BLaER1 treated with 17β-estradiol and CSF1 and Interleukin-3, amounts not matched to agents 10 nM and 100 nM (cell line): ENCODE results near the gene LCE2B.
"Not testable (repeated sequence)": the region's sequence is repeated elsewhere in the genome, so short reads cannot be mapped to it uniquely, and the experiment has no call there.

Experiments
- H3K27ac ChIP-seq, 11 experiments: shearing (Covaris generic); formaldehyde crosslinking; 2 replicates each; pipeline ENCODE4 v1.8.1; 2022
- H3K27me3 ChIP-seq, 11 experiments: shearing (Covaris generic); formaldehyde crosslinking; 2 replicates each; pipeline ENCODE4 v1.8.1; 2022
- H3K36me3 ChIP-seq, 11 experiments: shearing (Covaris generic); formaldehyde crosslinking; 2 replicates each; pipeline ENCODE4 v1.8.1; 2022
- H3K4me1 ChIP-seq, 10 experiments: shearing (Covaris generic); formaldehyde crosslinking; 2 replicates each; pipeline ENCODE4 v1.8.1; 2022
- H3K4me2 ChIP-seq, 11 experiments: shearing (Covaris generic); formaldehyde crosslinking; 2 replicates each; pipeline ENCODE4 v1.8.1; 2022
- H3K4me3 ChIP-seq, 10 experiments: shearing (Covaris generic); formaldehyde crosslinking; 2 replicates each; pipeline ENCODE4 v1.8.1; 2022
- H3K9ac ChIP-seq, 11 experiments: shearing (Covaris generic); formaldehyde crosslinking; 2 replicates each; pipeline ENCODE4 v1.8.1; 2022
- H3K9me3 ChIP-seq, 11 experiments: shearing (Covaris generic); formaldehyde crosslinking; replicated peaks in 1 of 11; 2 replicates each; pipeline ENCODE4 v1.8.1; 2022
- H4K20me1 ChIP-seq, 11 experiments: shearing (Covaris generic); formaldehyde crosslinking; 2 replicates each; pipeline ENCODE4 v1.8.1; 2022
- Cebpa-rat ChIP-seq, 11 experiments: shearing (Covaris generic); IDR thresholded peaks; 2 replicates each; pipeline ENCODE4 v1.8.1; 2022

Gene LCE2B

GRCh38 chr1:152685823-152686222 lies at the start of gene LCE2B:
Gene LCE2B (plus strand): TSS chr1:152686123. CDS start chr1:152686844, 721 bp downstream.
- not testable (repeated sequence) for H3K36me3 ChIP-seq, H3K4me3 ChIP-seq, H3K27ac ChIP-seq, H3K4me2 ChIP-seq, H3K27me3 ChIP-seq, H4K20me1 ChIP-seq, H3K9me3 ChIP-seq, H3K9ac ChIP-seq, H3K4me1 ChIP-seq

GRCh38 chr1:152640351-152640750 lies 45.6 kb upstream of the LCE2B start:
- TF ChIP-seq Cebpa-rat (IDR thresholded peaks at IDR 0.05) = no peak
- H4K20me1 ChIP-seq = no peaks in the 10 kb centered on the region
- H3K4me3 ChIP-seq = no peak overlapping the region
- H3K27me3 ChIP-seq = no peaks in the 10 kb centered on the region
- H3K9ac ChIP-seq = no peak overlapping the region
- no peak overlapping the region for H3K27ac ChIP-seq
- H3K4me2 ChIP-seq = no peak overlapping the region
- H3K9me3 ChIP-seq = peaks cover 0 to 9% (median 0%) of the 10 kb centered on the region in 11 experiments; a peak in 5 of 22 replicates
- no peaks in the 10 kb centered on the region; a peak in 1 of 20 replicates for H3K4me1 ChIP-seq
- no peaks in the 10 kb centered on the region for H3K36me3 ChIP-seq

GRCh38 chr1:152643945-152644344 lies 42.0 kb upstream of the LCE2B start:
- no peak for TF ChIP-seq Cebpa-rat (IDR thresholded peaks at IDR 0.05)
- Histone ChIP-seq H3K27ac (no peak overlapping the region), H3K27me3 (no peaks in the 10 kb centered on the region)

GRCh38 chr1:152645146-152645545 lies 40.8 kb upstream of the LCE2B start:
- no peaks in the 10 kb centered on the region for H3K36me3 ChIP-seq
- H4K20me1 ChIP-seq = no peaks in the 10 kb centered on the region
- H3K9me3 ChIP-seq = no peaks in the 10 kb centered on the region
- TF ChIP-seq Cebpa-rat (IDR thresholded peaks at IDR 0.05) = no peak
- no peak overlapping the region for H3K27ac ChIP-seq
- peak overlapping the region in 2 of 11 experiments; percentile 10 to 20; a peak in 1 of 22 replicates for H3K4me2 ChIP-seq
- H3K9ac ChIP-seq = no peak overlapping the region
- H3K27me3 ChIP-seq = no peaks in the 10 kb centered on the region
- no peaks in the 10 kb centered on the region; a peak in 1 of 20 replicates for H3K4me1 ChIP-seq
- no peak overlapping the region for H3K4me3 ChIP-seq

More at GRCh38 chr1:152643945-152644344, 42.0 kb upstream of the LCE2B start:
- Histone ChIP-seq H3K36me3 (no peaks in the 10 kb centered on the region), H4K20me1 (no peaks in the 10 kb centered on the region), H3K4me2 (no peak overlapping the region), H3K9me3 (peaks cover 0 to 4% (median 0%) of the 10 kb centered on the region in 11 experiments; a peak in 4 of 22 replicates), H3K4me1 (no peaks in the 10 kb centered on the region; a peak in 1 of 20 replicates), H3K9ac (no peak overlapping the region), H3K4me3 (no peak overlapping the region)

GRCh38 chr1:152646656-152647055 lies 39.3 kb upstream of the LCE2B start:
- no peaks in the 10 kb centered on the region for H3K36me3 ChIP-seq
- no peaks in the 10 kb centered on the region; a peak in 1 of 20 replicates for H3K4me1 ChIP-seq
- no peak for TF ChIP-seq Cebpa-rat (IDR thresholded peaks at IDR 0.05)
- no peak overlapping the region for H3K4me2 ChIP-seq
- H3K27ac ChIP-seq = no peak overlapping the region
- H3K4me3 ChIP-seq = no peak overlapping the region
- H3K27me3 ChIP-seq = no peaks in the 10 kb centered on the region
- H3K9ac ChIP-seq = no peak overlapping the region
- no peaks in the 10 kb centered on the region for H4K20me1 ChIP-seq
- no peaks in the 10 kb centered on the region for H3K9me3 ChIP-seq

- H3K9ac ChIP-seq = no peak overlapping the region
- no peaks in the 10 kb centered on the region for H3K27me3 ChIP-seq
- no peaks in the 10 kb centered on the region for H3K36me3 ChIP-seq
- no peaks in the 10 kb centered on the region for H3K4me1 ChIP-seq
- no peaks in the 10 kb centered on the region for H4K20me1 ChIP-seq
- no peak overlapping the region for H3K27ac ChIP-seq
- no peak overlapping the region for H3K4me2 ChIP-seq
- TF ChIP-seq Cebpa-rat (IDR thresholded peaks at IDR 0.05) = no peak
- H3K9me3 ChIP-seq = no peaks in the 10 kb centered on the region
- no peak overlapping the region for H3K4me3 ChIP-seq
Measured at GRCh38 chr1:152654110-152654509, 31.8 kb upstream of the LCE2B start.

GRCh38 chr1:152656459-152656858 lies 29.5 kb upstream of the LCE2B start:
- no peaks in the 10 kb centered on the region for H3K36me3 ChIP-seq
- no peaks in the 10 kb centered on the region for H4K20me1 ChIP-seq
- TF ChIP-seq Cebpa-rat (IDR thresholded peaks at IDR 0.05) = no peak
- no peak overlapping the region for H3K9ac ChIP-seq
- no peak overlapping the region for H3K4me3 ChIP-seq
- no peaks in the 10 kb centered on the region for H3K4me1 ChIP-seq
- no peak overlapping the region for H3K4me2 ChIP-seq
- no peaks in the 10 kb centered on the region for H3K9me3 ChIP-seq
- H3K27me3 ChIP-seq = no peaks in the 10 kb centered on the region
- no peak overlapping the region for H3K27ac ChIP-seq

- H3K36me3 ChIP-seq = no peaks in the 10 kb centered on the region
- H3K9me3 ChIP-seq = no peaks in the 10 kb centered on the region
- H3K9ac ChIP-seq = no peak overlapping the region
- no peaks in the 10 kb centered on the region for H3K4me1 ChIP-seq
- no peak for TF ChIP-seq Cebpa-rat (IDR thresholded peaks at IDR 0.05)
- H3K4me3 ChIP-seq = no peak overlapping the region
- H3K27ac ChIP-seq = no peak overlapping the region
- no peaks in the 10 kb centered on the region for H3K27me3 ChIP-seq
- H4K20me1 ChIP-seq = no peaks in the 10 kb centered on the region
- no peak overlapping the region for H3K4me2 ChIP-seq
Measured at GRCh38 chr1:152657677-152658076, 28.2 kb upstream of the LCE2B start.

- Histone ChIP-seq H3K27me3 (no peaks in the 10 kb centered on the region), H3K36me3 (no peaks in the 10 kb centered on the region), H4K20me1 (no peaks in the 10 kb centered on the region), H3K9me3 (no peaks in the 10 kb centered on the region), H3K9ac (no peak overlapping the region), H3K4me2 (no peak overlapping the region), H3K4me3 (no peak overlapping the region), H3K4me1 (no peaks in the 10 kb centered on the region), H3K27ac (no peak overlapping the region)
- TF ChIP-seq Cebpa-rat (IDR thresholded peaks at IDR 0.05) = no peak
Measured at GRCh38 chr1:152658649-152659048, 27.3 kb upstream of the LCE2B start.

- H3K9me3 ChIP-seq = peaks cover 0 to 4% (median 0%) of the 10 kb centered on the region in 11 experiments; a peak in 1 of 22 replicates
- no peak for TF ChIP-seq Cebpa-rat (IDR thresholded peaks at IDR 0.05)
- no peak within 1 kb of the TSS for H3K4me3 ChIP-seq
- H4K20me1 ChIP-seq = no peaks in the 10 kb centered on the region
- H3K4me1 ChIP-seq = no peaks in the 10 kb centered on the region
- H3K27me3 ChIP-seq = no peaks in the 10 kb centered on the region
- no peak within 1 kb of the TSS for H3K9ac ChIP-seq
- no peaks in the 10 kb centered on the region for H3K36me3 ChIP-seq
- H3K27ac ChIP-seq = no peak within 1 kb of the TSS
- H3K4me2 ChIP-seq = no peak within 1 kb of the TSS
Measured at GRCh38 chr1:152663098-152663497, 22.8 kb upstream of the LCE2B start, which contains the start of gene LCE2D. Gene LCE2D (plus strand): TSS chr1:152663380. CDS start chr1:152664106, 726 bp downstream.

- not testable (repeated sequence) for H3K9me3 ChIP-seq, H3K4me2 ChIP-seq, H3K4me1 ChIP-seq, H3K4me3 ChIP-seq, H3K27me3 ChIP-seq, H3K9ac ChIP-seq, H4K20me1 ChIP-seq, H3K27ac ChIP-seq, H3K36me3 ChIP-seq
Measured at GRCh38 chr1:152666171-152666570, 19.8 kb upstream of the LCE2B start.
